Karpas-422 (cell line): ENCODE data around the gene EEPD1. TPM values are rescaled to one million over a fixed set of nuclear protein-coding genes. Genes with fewer than 3 reads are reported as not detected.

Experiments used
- DNase-seq: peaks from one replicate; pipeline ENCODE4 v3.0.0-alpha.2; 2015
- H2AFZ ChIP-seq: fragments of 200-600 bp; sonication (generic); 2 replicates; pipeline ENCODE4 v1.6.1; 2014; ENCODE audit warnings: antibody characterized with exemption, low read length, mixed read lengths
- H3K27ac ChIP-seq: fragments of 200-600 bp; sonication (generic); 2 replicates; pipeline ENCODE4 v1.5.1; 2014; ENCODE audit warnings: mild to moderate bottlenecking, low read length, moderate library complexity
- H3K27me3 ChIP-seq: fragments of 200-600 bp; sonication (generic); 2 replicates; pipeline ENCODE4 v1.6.1; 2014; ENCODE audit warnings: low read length, mixed read lengths
- H3K36me3 ChIP-seq: fragments of 200-600 bp; sonication (generic); 2 replicates; pipeline ENCODE4 v1.6.1; 2014; ENCODE audit warnings: low read length, mixed read lengths; ENCODE audit not compliant: insufficient read depth
- H3K4me1 ChIP-seq: fragments of 200-600 bp; sonication (generic); 2 replicates; pipeline ENCODE4 v1.6.1; 2014; ENCODE audit warnings: mild to moderate bottlenecking, low read length, mixed read lengths
- H3K4me2 ChIP-seq: fragments of 200-600 bp; sonication (generic); 2 replicates; pipeline ENCODE4 v1.6.1; 2014; ENCODE audit warnings: low read length, low read depth, mild to moderate bottlenecking; ENCODE audit not compliant: poor library complexity, severe bottlenecking
- H3K4me3 ChIP-seq: fragments of 200-600 bp; sonication (generic); 2 replicates; pipeline ENCODE4 v1.5.1; 2014; ENCODE audit warnings: mild to moderate bottlenecking, antibody characterized with exemption, low read length, mixed read lengths
- H3K79me2 ChIP-seq: fragments of 200-600 bp; sonication (generic); 2 replicates; pipeline ENCODE4 v1.6.1; 2014; ENCODE audit warnings: mild to moderate bottlenecking, low read length, mixed read lengths
- H3K9ac ChIP-seq: fragments of 200-600 bp; sonication (generic); 2 replicates; pipeline ENCODE4 v1.6.0; 2014; ENCODE audit warnings: low read length
- H3K9me2 ChIP-seq: fragments of 200-600 bp; sonication (generic), shearing (Covaris generic); replicated peaks from 2 replicates; pipeline ENCODE4 v1.6.0; 2014; ENCODE audit warnings: mild to moderate bottlenecking, low read length, moderate library complexity; ENCODE audit not compliant: insufficient read depth
- H3K9me3 ChIP-seq: fragments of 300-700, 200-600 bp; sonication (generic); 2 replicates; pipeline ENCODE4 v1.6.1; 2014; ENCODE audit warnings: low read length, mixed read lengths
- H4K20me1 ChIP-seq: fragments of 200-600 bp; sonication (generic); 2 replicates; pipeline ENCODE4 v1.6.1; 2014; ENCODE audit warnings: mild to moderate bottlenecking, antibody characterized with exemption, low read length, low read depth; ENCODE audit not compliant: insufficient read depth
- total RNA-seq: library from RNA; depleted of rRNA; stranded (reverse); fragments of >200 nt; shearing (Covaris generic); gene quantifications from 2 replicates; pipeline ENCODE4 v1.2.3, GENCODE V29; 2014; ENCODE audit warnings: low replicate concordance

EEPD1 gene
- total RNA-seq, 1 experiment from 2014 or later = 28.8 TPM

- Histone ChIP-seq H2AFZ (no peak overlapping the region), H3K27me3 (no peaks in the 10 kb centered on the region), H3K4me3 (peak overlapping the region; percentile 30; the same call in 1 of the 2 replicates), H3K4me1 (peaks cover 97% of the 10 kb centered on the region), H3K9me3 (no peaks in the 10 kb centered on the region), H3K9ac (peak overlapping the region; percentile 69), H3K9me2 (no peaks in the 10 kb centered on the region), H3K4me2 (peak overlapping the region; percentile 81), H3K36me3 (no peaks in the 10 kb centered on the region), H3K27ac (peak overlapping the region; percentile 100), H3K79me2 (peaks cover 70% of the 10 kb centered on the region), H4K20me1 (no peaks in the 10 kb centered on the region; the same call in 1 of the 2 replicates)
- no peak for DNase-seq
These were observed 125.6 kb downstream of the EEPD1 start for GRCh38 chr7:36278620-36279172.

- Histone ChIP-seq H3K36me3 (no peaks in the 10 kb centered on the region), H4K20me1 (no peaks in the 10 kb centered on the region; the same call in 1 of the 2 replicates), H3K9me3 (no peaks in the 10 kb centered on the region), H3K4me2 (peak overlapping the region; percentile 81), H3K9ac (peak overlapping the region; percentile 69), H3K4me3 (peak overlapping the region; percentile 44; the same call in 1 of the 2 replicates), H3K27me3 (no peaks in the 10 kb centered on the region), H3K4me1 (peaks cover 97% of the 10 kb centered on the region), H3K79me2 (peaks cover 67% of the 10 kb centered on the region), H3K27ac (peak overlapping the region; percentile 100), H3K9me2 (no peaks in the 10 kb centered on the region), H2AFZ (no peak overlapping the region)
- peak; percentile 65 for DNase-seq
These were observed 126.3 kb downstream of the EEPD1 start for GRCh38 chr7:36279200-36279925.

- Histone ChIP-seq H3K9me2 (no peaks in the 10 kb centered on the region), H3K4me2 (peak overlapping the region; percentile 81), H2AFZ (no peak overlapping the region), H3K4me1 (peaks cover 97% of the 10 kb centered on the region), H3K9me3 (no peaks in the 10 kb centered on the region), H3K27me3 (no peaks in the 10 kb centered on the region), H4K20me1 (no peaks in the 10 kb centered on the region; the same call in 1 of the 2 replicates), H3K4me3 (peak overlapping the region; percentile 44; the same call in 1 of the 2 replicates), H3K27ac (peak overlapping the region; percentile 100), H3K79me2 (peaks cover 67% of the 10 kb centered on the region), H3K9ac (peak overlapping the region; percentile 69), H3K36me3 (no peaks in the 10 kb centered on the region)
- no peak for DNase-seq
These were observed 126.9 kb downstream of the EEPD1 start for GRCh38 chr7:36279926-36280315.

GRCh38 chr7:36280840-36281812 lies 128.1 kb downstream of the EEPD1 start:
- peak overlapping the region; percentile 69 for H3K9ac ChIP-seq
- peak; percentile 80 for DNase-seq
- peaks cover 99% of the 10 kb centered on the region for H3K4me1 ChIP-seq
- H3K9me3 ChIP-seq = no peaks in the 10 kb centered on the region
- no peaks in the 10 kb centered on the region for H3K27me3 ChIP-seq
- no peaks in the 10 kb centered on the region for H3K9me2 ChIP-seq
- peaks cover 66% of the 10 kb centered on the region for H3K79me2 ChIP-seq
- H3K4me3 ChIP-seq = peak overlapping the region; percentile 44
- no peaks in the 10 kb centered on the region; the same call in 1 of the 2 replicates for H4K20me1 ChIP-seq
- no peaks in the 10 kb centered on the region for H3K36me3 ChIP-seq
- H2AFZ ChIP-seq = no peak overlapping the region
- peak overlapping the region; percentile 100 for H3K27ac ChIP-seq
- peak overlapping the region; percentile 81 for H3K4me2 ChIP-seq

- DNase-seq = peak; percentile 96
- Histone ChIP-seq H2AFZ (no peak overlapping the region), H3K9ac (peak overlapping the region; percentile 73), H3K36me3 (no peaks in the 10 kb centered on the region), H3K4me2 (peak overlapping the region; percentile 81), H3K9me3 (no peaks in the 10 kb centered on the region), H3K27ac (peak overlapping the region; percentile 100), H3K27me3 (no peaks in the 10 kb centered on the region), H4K20me1 (no peaks in the 10 kb centered on the region), H3K79me2 (peaks cover 62% of the 10 kb centered on the region), H3K4me1 (peaks cover 99% of the 10 kb centered on the region), H3K9me2 (no peaks in the 10 kb centered on the region), H3K4me3 (peak overlapping the region; percentile 54)
These were observed 129.1 kb downstream of the EEPD1 start for GRCh38 chr7:36281945-36282717.

- Histone ChIP-seq H2AFZ (no peak overlapping the region), H3K9me3 (no peaks in the 10 kb centered on the region), H3K9me2 (no peaks in the 10 kb centered on the region), H3K9ac (peak overlapping the region; percentile 73), H3K4me1 (peaks cover 99% of the 10 kb centered on the region), H3K27ac (peak overlapping the region; percentile 100), H3K27me3 (no peaks in the 10 kb centered on the region), H3K36me3 (no peaks in the 10 kb centered on the region), H4K20me1 (no peaks in the 10 kb centered on the region), H3K79me2 (peaks cover 51% of the 10 kb centered on the region), H3K4me2 (peak overlapping the region; percentile 81), H3K4me3 (peak overlapping the region; percentile 54)
- peak; percentile 83 for DNase-seq
These were observed 130.1 kb downstream of the EEPD1 start for GRCh38 chr7:36283181-36283580.

GRCh38 chr7:36283711-36284130 lies 130.7 kb downstream of the EEPD1 start:
- peak overlapping the region; percentile 81 for H3K4me2 ChIP-seq
- H3K27me3 ChIP-seq = no peaks in the 10 kb centered on the region
- no peaks in the 10 kb centered on the region for H3K9me3 ChIP-seq
- peaks cover 1% of the 10 kb centered on the region; the same call in 1 of the 2 replicates for H3K36me3 ChIP-seq
- peak overlapping the region; percentile 73 for H3K9ac ChIP-seq
- no peaks in the 10 kb centered on the region for H3K9me2 ChIP-seq
- H3K4me3 ChIP-seq = peak overlapping the region; percentile 54
- peaks cover 99% of the 10 kb centered on the region for H3K4me1 ChIP-seq
- peaks cover 48% of the 10 kb centered on the region for H3K79me2 ChIP-seq
- no peaks in the 10 kb centered on the region for H4K20me1 ChIP-seq
- peak overlapping the region; percentile 100 for H3K27ac ChIP-seq
- H2AFZ ChIP-seq = no peak overlapping the region
- peak; percentile 97 for DNase-seq
